GM23338 (cell line): ENCODE results near the gene ESPN.

ENCODE experiments used
- CREB1 ChIP-seq: fragments of 250-450 bp; sonication (Bioruptor Pico); IDR thresholded peaks from 2 replicates; pipeline ENCODE4 v1.5.0; 2020; ENCODE audit warnings: low read depth, mild to moderate bottlenecking, moderate library complexity
- CTCF ChIP-seq, 2 experiments: fragments of 200-600 bp in 1 of 2; sonication (generic) in 1 of 2; conservative IDR thresholded peaks; 2 replicates each; pipeline versions ENCODE4 v1.5.1 to v1.6.1; 2016 to 2017; ENCODE audit warnings: antibody characterized with exemption in 2 of 2, low read depth in 2 of 2, mild to moderate bottlenecking in 2 of 2, moderate library complexity in 1 of 2
- ETS1 ChIP-seq: IDR thresholded peaks from 2 replicates; pipeline ENCODE4 v1.6.1; 2016; ENCODE audit warnings: antibody characterized with exemption
- EZH2 ChIP-seq: fragments of 200-600 bp; sonication (generic); IDR thresholded peaks from one replicate; pipeline ENCODE4 v1.8.0; 2017; ENCODE audit warnings: antibody characterized with exemption, mild to moderate bottlenecking, low read depth; ENCODE audit not compliant: unreplicated experiment
- EZH2phosphoT487 ChIP-seq: fragments of 200-600 bp; sonication (generic); IDR thresholded peaks from one replicate; pipeline ENCODE4 v1.8.1; 2018; ENCODE audit warnings: antibody characterized with exemption; ENCODE audit not compliant: unreplicated experiment
- NANOG ChIP-seq: IDR thresholded peaks from 2 replicates; pipeline ENCODE4 v1.6.1; 2016; ENCODE audit warnings: antibody characterized with exemption, borderline replicate concordance
- POLR2AphosphoS5 ChIP-seq: IDR thresholded peaks from 2 replicates; pipeline ENCODE4 v1.6.1; 2016; ENCODE audit warnings: antibody characterized with exemption, low read depth
- REST ChIP-seq: IDR thresholded peaks from one replicate; pipeline ENCODE4 v1.6.1; 2018; ENCODE audit warnings: antibody characterized with exemption; ENCODE audit not compliant: unreplicated experiment
- ZNF331 ChIP-seq: fragments of 250-450 bp; sonication (Bioruptor Pico); IDR thresholded peaks from 2 replicates; pipeline ENCODE4 v1.5.0; 2020; ENCODE audit warnings: low read depth, mild to moderate bottlenecking, moderate library complexity
- ZNF462 ChIP-seq: fragments of 250-450 bp; sonication (Bioruptor Pico); IDR thresholded peaks from 2 replicates; pipeline ENCODE4 v1.5.0; 2020; ENCODE audit warnings: mild to moderate bottlenecking, moderate library complexity

- TF ChIP-seq CTCF (conservative IDR thresholded peaks at IDR 0.05; ENCODE audit: low read depth in 2 of 2) (no peak), EZH2 (no peak), POLR2AphosphoS5 (no peak), CREB1 (CRISPR knock-in tag) (no peak), ZNF462 (CRISPR knock-in tag) (no peak), ZNF331 (CRISPR knock-in tag) (no peak), REST (no peak), ETS1 (no peak), EZH2phosphoT487 (no peak), NANOG (no peak)
These were observed 40.4 kb upstream of the ESPN start for GRCh38 chr1:6384135-6384534.
